ENCODE measurements around the gene CNTNAP2. TPM values are rescaled to one million over a fixed set of nuclear protein-coding genes. Genes with fewer than 3 reads are reported as not detected.

CNTNAP2 gene
- total and polyA plus RNA-seq, 2 donors (not counting 1 experiment from before 2014, with no cell fraction given), result not detected

- DNase-seq (ENCODE audit: low read depth in 2 of 2), result no peak
- no peak overlapping the region for H3K9ac ChIP-seq (ENCODE audit: insufficient read depth, low read length)
- H3K79me2 ChIP-seq (ENCODE audit: control insufficient read depth, insufficient read depth, low read length), result no peaks in the 10 kb centered on the region
- H4K20me1 ChIP-seq (ENCODE audit: control insufficient read depth, extremely low read depth, insufficient read depth, low read length), result no peaks in the 10 kb centered on the region
- no peak overlapping the region for H2AFZ ChIP-seq (ENCODE audit: low read length)
- H3K27me3 ChIP-seq (ENCODE audit: control insufficient read depth, insufficient read depth, low read length), result no peaks in the 10 kb centered on the region
- TF ChIP-seq CTCF (conservative IDR thresholded peaks at IDR 0.05 in 1 of 2, IDR thresholded peaks at IDR 0.05 in 1 of 2; ENCODE audit: low read depth in 1 of 2, low read length in 2 of 2) (no peak), EZH2 (IDR thresholded peaks at IDR 0.05; ENCODE audit: low read length, missing control alignments) (no peak)
- H3K27ac ChIP-seq (ENCODE audit: insufficient read depth, low read length), result no peak overlapping the region
- no peaks in the 10 kb centered on the region for H3K4me1 ChIP-seq (ENCODE audit: control insufficient read depth, extremely low read depth, insufficient read depth, low read length)
- no peak overlapping the region for H3K4me2 ChIP-seq (ENCODE audit: extremely low read depth, insufficient read depth, low read length)
- H3K4me3 ChIP-seq (replicated peaks in 1 of 4; ENCODE audit: control extremely low read depth in 1 of 4, insufficient read depth in 1 of 4, low read depth in 3 of 4, low read length in 4 of 4), result no peak overlapping the region
- H3K9me3 ChIP-seq (ENCODE audit: control insufficient read depth, insufficient read depth, low read depth, low read length), result no peaks in the 10 kb centered on the region
- no peaks in the 10 kb centered on the region for H3K36me3 ChIP-seq (ENCODE audit: control insufficient read depth, insufficient read depth, low read length)
Measured at GRCh38 chr7:146993764-146994163, 877.2 kb downstream of the CNTNAP2 start.

GRCh38 chr7:147008530-147008929 lies 891.9 kb downstream of the CNTNAP2 start:
- Histone ChIP-seq H3K4me3 (replicated peaks in 1 of 4; ENCODE audit: control extremely low read depth in 1 of 4, insufficient read depth in 1 of 4, low read depth in 3 of 4, low read length in 4 of 4) (no peak overlapping the region), H2AFZ (ENCODE audit: low read length) (no peak overlapping the region), H3K36me3 (ENCODE audit: control insufficient read depth, insufficient read depth, low read length) (no peaks in the 10 kb centered on the region), H3K79me2 (ENCODE audit: control insufficient read depth, insufficient read depth, low read length) (no peaks in the 10 kb centered on the region), H3K4me1 (ENCODE audit: control insufficient read depth, extremely low read depth, insufficient read depth, low read length) (no peaks in the 10 kb centered on the region), H3K9ac (ENCODE audit: insufficient read depth, low read length) (no peak overlapping the region), H3K9me3 (ENCODE audit: control insufficient read depth, insufficient read depth, low read depth, low read length) (no peaks in the 10 kb centered on the region), H3K4me2 (ENCODE audit: extremely low read depth, insufficient read depth, low read length) (no peak overlapping the region), H4K20me1 (ENCODE audit: control insufficient read depth, extremely low read depth, insufficient read depth, low read length) (no peaks in the 10 kb centered on the region), H3K27me3 (ENCODE audit: control insufficient read depth, insufficient read depth, low read length) (no peaks in the 10 kb centered on the region), H3K27ac (ENCODE audit: insufficient read depth, low read length) (no peak overlapping the region)
- DNase-seq (ENCODE audit: low read depth in 2 of 2), result no peak
- TF ChIP-seq CTCF (conservative IDR thresholded peaks at IDR 0.05 in 1 of 2, IDR thresholded peaks at IDR 0.05 in 1 of 2; ENCODE audit: low read depth in 1 of 2, low read length in 2 of 2), result no peak

- no peak overlapping the region for H3K4me3 ChIP-seq (replicated peaks in 1 of 4; ENCODE audit: control extremely low read depth in 1 of 4, insufficient read depth in 1 of 4, low read depth in 3 of 4, low read length in 4 of 4)
- H3K36me3 ChIP-seq (ENCODE audit: control insufficient read depth, insufficient read depth, low read length), result no peaks in the 10 kb centered on the region
- H3K9me3 ChIP-seq (ENCODE audit: control insufficient read depth, insufficient read depth, low read depth, low read length), result no peaks in the 10 kb centered on the region
- no peak for DNase-seq (ENCODE audit: low read depth in 2 of 2)
- TF ChIP-seq CTCF (conservative IDR thresholded peaks at IDR 0.05 in 1 of 2, IDR thresholded peaks at IDR 0.05 in 1 of 2; ENCODE audit: low read depth in 1 of 2, low read length in 2 of 2) (no peak), EZH2 (IDR thresholded peaks at IDR 0.05; ENCODE audit: low read length, missing control alignments) (no peak)
- no peak overlapping the region for H3K4me2 ChIP-seq (ENCODE audit: extremely low read depth, insufficient read depth, low read length)
- H3K27ac ChIP-seq (ENCODE audit: insufficient read depth, low read length), result no peak overlapping the region
- no peaks in the 10 kb centered on the region for H4K20me1 ChIP-seq (ENCODE audit: control insufficient read depth, extremely low read depth, insufficient read depth, low read length)
- no peaks in the 10 kb centered on the region for H3K4me1 ChIP-seq (ENCODE audit: control insufficient read depth, extremely low read depth, insufficient read depth, low read length)
- H2AFZ ChIP-seq (ENCODE audit: low read length), result no peak overlapping the region
- no peaks in the 10 kb centered on the region for H3K27me3 ChIP-seq (ENCODE audit: control insufficient read depth, insufficient read depth, low read length)
- H3K79me2 ChIP-seq (ENCODE audit: control insufficient read depth, insufficient read depth, low read length), result no peaks in the 10 kb centered on the region
- H3K9ac ChIP-seq (ENCODE audit: insufficient read depth, low read length), result no peak overlapping the region
Measured at GRCh38 chr7:147012666-147013065, 896.1 kb downstream of the CNTNAP2 start.

Data from fibroblast of lung (primary cell).